Activated T-cell treated with anti-CD3 and anti-CD28 coated beads, Interleukin-2, amount 50 U/mL, for 24 hours (primary cell): ENCODE data around the gene LYRM4.

Experiments
- DNase-seq: peaks from one replicate; pipeline ENCODE4 v3.0.0-alpha.2; 2020
- H3K27ac Mint-ChIP-seq: 2 replicates; pipeline ENCODE4 v1.8.0; 2020; ENCODE audit warnings: mild to moderate bottlenecking, mixed read lengths
- H3K27me3 Mint-ChIP-seq: 2 replicates; pipeline ENCODE4 v1.8.0; 2020; ENCODE audit warnings: mixed read lengths
- H3K36me3 Mint-ChIP-seq: 2 replicates; pipeline ENCODE4 v1.8.0; 2020; ENCODE audit warnings: low read depth, mixed read lengths
- H3K4me1 Mint-ChIP-seq: 2 replicates; pipeline ENCODE4 v1.8.0; 2020; ENCODE audit warnings: low read depth, mixed read lengths
- H3K4me3 Mint-ChIP-seq: 2 replicates; pipeline ENCODE4 v1.8.0; 2020; ENCODE audit warnings: mild to moderate bottlenecking, moderate library complexity, mixed read lengths
- H3K9me3 Mint-ChIP-seq: 2 replicates; pipeline ENCODE4 v1.8.0; 2020; ENCODE audit warnings: mixed read lengths

LYRM4 gene

GRCh38 chr6:5105146-5105545, 155.6 kb downstream of the LYRM4 start:
- Mint-ChIP-seq H3K27ac (no peak overlapping the region), H3K4me1 (no peaks in the 10 kb centered on the region), H3K9me3 (no peaks in the 10 kb centered on the region), H3K36me3 (peaks cover 19% of the 10 kb centered on the region), H3K4me3 (no peak overlapping the region), H3K27me3 (no peaks in the 10 kb centered on the region)
- no peak for DNase-seq

- H3K4me1 Mint-ChIP-seq: no peaks in the 10 kb centered on the region
- H3K27me3 Mint-ChIP-seq: no peaks in the 10 kb centered on the region
- no peaks in the 10 kb centered on the region for H3K9me3 Mint-ChIP-seq
Observed at GRCh38 chr6:5104667-5105066, 156.1 kb downstream of the LYRM4 start.

GRCh38 chr6:5103250-5103649, 157.5 kb downstream of the LYRM4 start:
- DNase-seq: no peak
- no peaks in the 10 kb centered on the region for H3K4me1 Mint-ChIP-seq
- H3K27ac Mint-ChIP-seq: no peak overlapping the region
- H3K36me3 Mint-ChIP-seq: peaks cover 9% of the 10 kb centered on the region
- no peaks in the 10 kb centered on the region for H3K9me3 Mint-ChIP-seq
- H3K4me3 Mint-ChIP-seq: no peak overlapping the region
- H3K27me3 Mint-ChIP-seq: no peaks in the 10 kb centered on the region

More at GRCh38 chr6:5104667-5105066, 156.1 kb downstream of the LYRM4 start:
- Mint-ChIP-seq H3K4me3 (no peak overlapping the region), H3K27ac (no peak overlapping the region), H3K36me3 (peaks cover 15% of the 10 kb centered on the region)
- DNase-seq: no peak

- DNase-seq: no peak
- no peaks in the 10 kb centered on the region for H3K9me3 Mint-ChIP-seq
- peaks cover 3% of the 10 kb centered on the region for H3K36me3 Mint-ChIP-seq
Observed at GRCh38 chr6:5102267-5102970, 158.3 kb downstream of the LYRM4 start.

GRCh38 chr6:5100806-5101205, 159.9 kb downstream of the LYRM4 start:
- Mint-ChIP-seq H3K9me3 (no peaks in the 10 kb centered on the region), H3K27ac (no peak overlapping the region), H3K4me3 (no peak overlapping the region), H3K36me3 (peaks cover 3% of the 10 kb centered on the region), H3K27me3 (no peaks in the 10 kb centered on the region), H3K4me1 (no peaks in the 10 kb centered on the region)
- DNase-seq: no peak

More at GRCh38 chr6:5102267-5102970, 158.3 kb downstream of the LYRM4 start:
- H3K27me3 Mint-ChIP-seq: no peaks in the 10 kb centered on the region
- no peak overlapping the region for H3K4me3 Mint-ChIP-seq
- H3K27ac Mint-ChIP-seq: no peak overlapping the region
- no peaks in the 10 kb centered on the region for H3K4me1 Mint-ChIP-seq

- DNase-seq: no peak
- Mint-ChIP-seq H3K9me3 (no peaks in the 10 kb centered on the region), H3K4me3 (no peak overlapping the region), H3K27me3 (peaks cover 3% of the 10 kb centered on the region), H3K36me3 (peaks cover 3% of the 10 kb centered on the region), H3K4me1 (no peaks in the 10 kb centered on the region), H3K27ac (no peak overlapping the region)
Observed at GRCh38 chr6:5099537-5099936, 161.2 kb downstream of the LYRM4 start.

GRCh38 chr6:5098501-5099270, 162.1 kb downstream of the LYRM4 start:
- Mint-ChIP-seq H3K36me3 (no peaks in the 10 kb centered on the region), H3K4me1 (no peaks in the 10 kb centered on the region), H3K9me3 (no peaks in the 10 kb centered on the region), H3K4me3 (no peak overlapping the region), H3K27me3 (peaks cover 9% of the 10 kb centered on the region), H3K27ac (no peak overlapping the region)
- DNase-seq: no peak

GRCh38 chr6:5096482-5096881, 164.3 kb downstream of the LYRM4 start:
- DNase-seq: no peak
- Mint-ChIP-seq H3K36me3 (no peaks in the 10 kb centered on the region), H3K27ac (no peak overlapping the region), H3K9me3 (no peaks in the 10 kb centered on the region), H3K4me1 (peaks cover 6% of the 10 kb centered on the region), H3K4me3 (no peak overlapping the region), H3K27me3 (peaks cover 24% of the 10 kb centered on the region)

GRCh38 chr6:5095236-5095635, 165.5 kb downstream of the LYRM4 start:
- H3K4me3 Mint-ChIP-seq: no peak overlapping the region
- H3K27ac Mint-ChIP-seq: no peak overlapping the region
- no peaks in the 10 kb centered on the region for H3K9me3 Mint-ChIP-seq
- no peaks in the 10 kb centered on the region for H3K36me3 Mint-ChIP-seq
- DNase-seq: no peak
- H3K27me3 Mint-ChIP-seq: peaks cover 35% of the 10 kb centered on the region
- H3K4me1 Mint-ChIP-seq: peaks cover 16% of the 10 kb centered on the region

- Mint-ChIP-seq H3K9me3 (no peaks in the 10 kb centered on the region), H3K27ac (no peak overlapping the region), H3K27me3 (peaks cover 42% of the 10 kb centered on the region), H3K4me1 (peaks cover 19% of the 10 kb centered on the region), H3K36me3 (no peaks in the 10 kb centered on the region), H3K4me3 (no peak overlapping the region)
- DNase-seq: no peak
Observed at GRCh38 chr6:5094327-5094726, 166.4 kb downstream of the LYRM4 start.

GRCh38 chr6:5093231-5094015, 167.3 kb downstream of the LYRM4 start:
- no peak for DNase-seq
- peaks cover 47% of the 10 kb centered on the region for H3K27me3 Mint-ChIP-seq

GRCh38 chr6:5091210-5092069, 169.3 kb downstream of the LYRM4 start:
- Mint-ChIP-seq H3K9me3 (no peaks in the 10 kb centered on the region), H3K4me1 (peaks cover 19% of the 10 kb centered on the region), H3K27me3 (peaks cover 63% of the 10 kb centered on the region), H3K4me3 (no peak overlapping the region), H3K27ac (no peak overlapping the region), H3K36me3 (no peaks in the 10 kb centered on the region)
- no peak for DNase-seq

More at GRCh38 chr6:5093231-5094015, 167.3 kb downstream of the LYRM4 start:
- no peaks in the 10 kb centered on the region for H3K9me3 Mint-ChIP-seq
- H3K36me3 Mint-ChIP-seq: no peaks in the 10 kb centered on the region
- no peak overlapping the region for H3K27ac Mint-ChIP-seq
- peaks cover 19% of the 10 kb centered on the region for H3K4me1 Mint-ChIP-seq
- H3K4me3 Mint-ChIP-seq: no peak overlapping the region

- Mint-ChIP-seq H3K27me3 (peaks cover 67% of the 10 kb centered on the region), H3K4me1 (peaks cover 23% of the 10 kb centered on the region), H3K9me3 (no peaks in the 10 kb centered on the region), H3K4me3 (no peak overlapping the region), H3K36me3 (no peaks in the 10 kb centered on the region), H3K27ac (no peak overlapping the region)
- DNase-seq: no peak
Observed at GRCh38 chr6:5090603-5091002, 170.1 kb downstream of the LYRM4 start.
